Measurements from ENCODE around the gene TAS2R50. TPM values are rescaled to one million over a fixed set of nuclear protein-coding genes. Genes with fewer than 3 reads are reported as not detected.

TAS2R50 gene
- total and polyA plus RNA-seq, 9 of the 15 experiments (the other 6 are each of a cell fraction or from before 2014, with no cell fraction given): 0.06 to 1.3 (median 0.42) TPM; not detected in 3

- no TSS peak for BruUV-seq (replicated peaks)
- Histone ChIP-seq H2AFZ (ENCODE audit: low read depth, low read length) (no peak overlapping the region), H3K9ac (ENCODE audit: insufficient read depth in 1 of 2, low read depth in 2 of 2, low read length in 2 of 2) (no peak overlapping the region), H3K36me3 (ENCODE audit: control insufficient read depth, insufficient read depth, low read length) (peaks cover 3% of the 10 kb centered on the region; the same call in 1 of the 3 replicates), H3K9me1 (ENCODE audit: control insufficient read depth, insufficient read depth, low read length) (no peaks in the 10 kb centered on the region), H4K20me1 (replicated peaks; ENCODE audit: control insufficient read depth, insufficient read depth, low read length) (no peaks in the 10 kb centered on the region), H3K4me2 (ENCODE audit: insufficient read depth, low read length) (no peak overlapping the region), H3K27ac (ENCODE audit: extremely low read depth, low read depth, low read length) (no peak overlapping the region), H3K79me2 (ENCODE audit: control insufficient read depth, insufficient read depth, low read length) (no peaks in the 10 kb centered on the region), H3K4me3 (no peak overlapping the region), H3K27me3 (ENCODE audit: control insufficient read depth in 2 of 2, insufficient read depth in 2 of 2, low read length in 2 of 2) (no peaks in the 10 kb centered on the region), H3K9me3 (replicated peaks; ENCODE audit: control insufficient read depth, insufficient read depth, low read depth, low read length) (no peaks in the 10 kb centered on the region), H3K4me1 (replicated peaks in 1 of 2; ENCODE audit: control insufficient read depth in 2 of 2, insufficient read depth in 2 of 2, low read length in 2 of 2) (no peaks in the 10 kb centered on the region)
- DNase-seq (ENCODE audit: extremely low read depth in 1 of 4, low spot score in 3 of 4): no peak
- no peak for ATAC-seq
- 96% methylated on average over 2 of the region's 2 CpGs for WGBS (ENCODE audit: insufficient coverage, low coverage, missing lambda C conversion rate)
- intact Hi-C loops (cut with micrococcal nuclease): no loop called here
- ChIA-PET CTCF (ENCODE audit: low intra/inter-chr PET ratio) (no interaction called here), POLR2A (no interaction called here)
- in situ Hi-C loops (cut with MboI): no loop called here
- no peak for FAIRE-seq
- no peak for TF ChIP-seq ZNF699 (CRISPR knock-in tag; IDR thresholded peaks at IDR 0.05; ENCODE audit: insufficient replicate concordance)
- no peak for TF ChIP-seq THRAP3 (IDR thresholded peaks at IDR 0.05; ENCODE audit: borderline replicate concordance)
- TF ChIP-seq NRF1 (conservative IDR thresholded peaks at IDR 0.05 in 1 of 2, IDR thresholded peaks at IDR 0.05 in 1 of 2): no peak
- no peak for TF ChIP-seq FOSL1 (tag; conservative IDR thresholded peaks at IDR 0.05)
- TF ChIP-seq AFF4 (CRISPR knock-in tag; IDR thresholded peaks at IDR 0.05): no peak
- TF ChIP-seq USF2 (CRISPR knock-in tag; IDR thresholded peaks at IDR 0.05): no peak
- no peak for TF ChIP-seq CHD4 (IDR thresholded peaks at IDR 0.05; ENCODE audit: insufficient read depth, insufficient replicate concordance, low read depth, low read length, poor library complexity, severe bottlenecking)
- TF ChIP-seq, protein P1, sequence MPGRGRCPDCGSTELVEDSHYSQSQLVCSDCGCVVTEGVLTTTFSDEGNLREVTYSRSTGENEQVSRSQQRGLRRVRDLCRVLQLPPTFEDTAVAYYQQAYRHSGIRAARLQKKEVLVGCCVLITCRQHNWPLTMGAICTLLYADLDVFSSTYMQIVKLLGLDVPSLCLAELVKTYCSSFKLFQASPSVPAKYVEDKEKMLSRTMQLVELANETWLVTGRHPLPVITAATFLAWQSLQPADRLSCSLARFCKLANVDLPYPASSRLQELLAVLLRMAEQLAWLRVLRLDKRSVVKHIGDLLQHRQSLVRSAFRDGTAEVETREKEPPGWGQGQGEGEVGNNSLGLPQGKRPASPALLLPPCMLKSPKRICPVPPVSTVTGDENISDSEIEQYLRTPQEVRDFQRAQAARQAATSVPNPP (IDR thresholded peaks at IDR 0.05; ENCODE audit: borderline replicate concordance, insufficient read depth, insufficient read length): no peak
- TF ChIP-seq TCFL5 (CRISPR knock-in tag; conservative IDR thresholded peaks at IDR 0.05): no peak
- TF ChIP-seq, protein P2, sequence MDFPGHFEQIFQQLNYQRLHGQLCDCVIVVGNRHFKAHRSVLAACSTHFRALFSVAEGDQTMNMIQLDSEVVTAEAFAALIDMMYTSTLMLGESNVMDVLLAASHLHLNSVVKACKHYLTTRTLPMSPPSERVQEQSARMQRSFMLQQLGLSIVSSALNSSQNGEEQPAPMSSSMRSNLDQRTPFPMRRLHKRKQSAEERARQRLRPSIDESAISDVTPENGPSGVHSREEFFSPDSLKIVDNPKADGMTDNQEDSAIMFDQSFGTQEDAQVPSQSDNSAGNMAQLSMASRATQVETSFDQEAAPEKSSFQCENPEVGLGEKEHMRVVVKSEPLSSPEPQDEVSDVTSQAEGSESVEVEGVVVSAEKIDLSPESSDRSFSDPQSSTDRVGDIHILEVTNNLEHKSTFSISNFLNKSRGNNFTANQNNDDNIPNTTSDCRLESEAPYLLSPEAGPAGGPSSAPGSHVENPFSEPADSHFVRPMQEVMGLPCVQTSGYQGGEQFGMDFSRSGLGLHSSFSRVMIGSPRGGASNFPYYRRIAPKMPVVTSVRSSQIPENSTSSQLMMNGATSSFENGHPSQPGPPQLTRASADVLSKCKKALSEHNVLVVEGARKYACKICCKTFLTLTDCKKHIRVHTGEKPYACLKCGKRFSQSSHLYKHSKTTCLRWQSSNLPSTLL (IDR thresholded peaks at IDR 0.05): no peak
- no peak for TF ChIP-seq MITF (IDR thresholded peaks at IDR 0.05)
- TF ChIP-seq TARDBP (IDR thresholded peaks at IDR 0.05): no peak
Measured at GRCh38 chr12:10989107-10989506, 2.4 kb upstream of the TAS2R50 start.
